ENCODE measurements around the gene SLC30A7. TPM values are rescaled to one million over a fixed set of nuclear protein-coding genes. Genes with fewer than 3 reads are reported as not detected.

SLC30A7 gene
- polyA plus RNA-seq, 3 donors = 9.2 to 23.3 (median 17.6) TPM

DNA sequence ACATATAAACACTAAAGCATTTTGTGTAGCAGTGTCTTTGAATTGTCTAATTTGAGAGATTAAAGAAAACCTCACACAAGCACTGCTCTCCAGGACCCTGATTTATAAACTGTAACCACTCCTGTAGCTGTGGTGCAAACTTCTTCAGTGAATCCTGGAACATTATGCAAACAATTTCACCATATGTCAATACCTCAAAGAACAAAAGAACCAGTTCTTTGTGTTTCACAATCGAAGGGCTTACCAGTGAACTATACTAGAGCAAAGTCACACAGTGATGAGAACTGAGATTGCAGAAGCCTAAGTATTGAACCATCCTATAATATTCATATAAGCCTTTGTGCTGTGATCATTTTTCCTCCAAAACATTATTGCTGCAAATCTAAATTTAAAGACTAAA, 108.2 kb downstream of the SLC30A7 start:
- H3K27ac Mint-ChIP-seq = peak overlapping the region; percentile 52 to 85 (median 60)
- peaks cover 38 to 58% of the 10 kb centered on the region in 2 donors for H3K4me1 ChIP-seq (ENCODE audit: control insufficient read depth in 1 of 2, insufficient read depth in 2 of 2, low read length in 2 of 2)
- intact Hi-C loops (cut with micrococcal nuclease) = no loop called here
- no peaks in the 10 kb centered on the region for H3K9me3 Mint-ChIP-seq
- H3K36me3 ChIP-seq (replicated peaks in 1 of 2; ENCODE audit: control insufficient read depth in 1 of 2, insufficient read depth in 2 of 2, low read length in 2 of 2) = peaks cover 2 to 3% of the 10 kb centered on the region in 2 donors
- H3K4me2 ChIP-seq (replicated peaks; ENCODE audit: extremely low read depth, low read length, poor library complexity, severe bottlenecking) = peak overlapping the region; percentile 49
- no peaks in the 10 kb centered on the region for H3K79me2 ChIP-seq (ENCODE audit: insufficient read depth, low read length)
- TF ChIP-seq, protein P1, sequence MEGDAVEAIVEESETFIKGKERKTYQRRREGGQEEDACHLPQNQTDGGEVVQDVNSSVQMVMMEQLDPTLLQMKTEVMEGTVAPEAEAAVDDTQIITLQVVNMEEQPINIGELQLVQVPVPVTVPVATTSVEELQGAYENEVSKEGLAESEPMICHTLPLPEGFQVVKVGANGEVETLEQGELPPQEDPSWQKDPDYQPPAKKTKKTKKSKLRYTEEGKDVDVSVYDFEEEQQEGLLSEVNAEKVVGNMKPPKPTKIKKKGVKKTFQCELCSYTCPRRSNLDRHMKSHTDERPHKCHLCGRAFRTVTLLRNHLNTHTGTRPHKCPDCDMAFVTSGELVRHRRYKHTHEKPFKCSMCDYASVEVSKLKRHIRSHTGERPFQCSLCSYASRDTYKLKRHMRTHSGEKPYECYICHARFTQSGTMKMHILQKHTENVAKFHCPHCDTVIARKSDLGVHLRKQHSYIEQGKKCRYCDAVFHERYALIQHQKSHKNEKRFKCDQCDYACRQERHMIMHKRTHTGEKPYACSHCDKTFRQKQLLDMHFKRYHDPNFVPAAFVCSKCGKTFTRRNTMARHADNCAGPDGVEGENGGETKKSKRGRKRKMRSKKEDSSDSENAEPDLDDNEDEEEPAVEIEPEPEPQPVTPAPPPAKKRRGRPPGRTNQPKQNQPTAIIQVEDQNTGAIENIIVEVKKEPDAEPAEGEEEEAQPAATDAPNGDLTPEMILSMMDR (IDR thresholded peaks at IDR 0.05) = no peak
- DNase-seq = peak; percentile 39 to 80 (median 59)
- peak overlapping the region; percentile 29 for H3K9ac ChIP-seq (ENCODE audit: insufficient read depth, low read length, poor library complexity, severe bottlenecking)
- no peaks in the 10 kb centered on the region for H3K27me3 ChIP-seq (ENCODE audit: control insufficient read depth in 2 of 2, insufficient read depth in 2 of 2, low read length in 2 of 2)
- peaks cover 0 to 1% (median 0%) of the 10 kb centered on the region in 3 donors for H3K27me3 Mint-ChIP-seq (ENCODE audit: low read depth in 3 of 3)
- peak overlapping the region in 1 of 2 donors; percentile 15 for H3K4me3 Mint-ChIP-seq
- no peaks in the 10 kb centered on the region for H4K20me1 ChIP-seq (ENCODE audit: insufficient read depth, low read length)
- H3K27ac ChIP-seq (ENCODE audit: low read depth in 1 of 2, low read length in 2 of 2) = peak overlapping the region in 1 of 2 donors; percentile 67
- H3K9me3 ChIP-seq (replicated peaks in 1 of 2; ENCODE audit: control insufficient read depth in 1 of 2, insufficient read depth in 1 of 2, low read length in 2 of 2) = no peaks in the 10 kb centered on the region
- peaks cover 13 to 16% of the 10 kb centered on the region in 2 donors for H3K36me3 Mint-ChIP-seq
- no peak overlapping the region for H2AFZ ChIP-seq (ENCODE audit: insufficient read depth, low read depth, low read length, poor library complexity, severe bottlenecking)
- WGBS (ENCODE audit: insufficient coverage) = no CpG with 5 or more reads among the region's 1 CpG
- peak overlapping the region in 1 of 3 experiments; percentile 41 for H3K4me3 ChIP-seq (replicated peaks in 1 of 3; ENCODE audit: low read depth in 2 of 3, low read length in 3 of 3)
- H3K4me1 Mint-ChIP-seq = peaks cover 51% of the 10 kb centered on the region

DNA sequence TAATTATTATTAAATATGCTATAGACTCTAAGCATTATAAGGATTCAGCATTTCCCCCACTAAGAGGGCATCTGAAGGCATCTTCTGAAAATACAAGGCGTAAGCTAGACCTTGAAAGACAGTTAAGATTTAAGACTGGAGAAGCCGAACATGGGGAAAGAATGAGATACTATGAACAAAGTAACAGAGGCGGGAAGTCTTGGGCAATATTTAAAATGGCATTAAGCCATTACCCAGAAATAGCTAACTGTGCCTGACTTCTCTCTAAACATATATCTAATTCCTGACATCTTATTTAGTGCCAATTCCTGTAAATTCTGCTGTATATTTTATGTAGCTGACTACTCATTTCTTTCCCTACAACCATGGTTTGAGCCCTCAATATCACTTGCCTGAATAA, 108.8 kb downstream of the SLC30A7 start:
- Histone ChIP-seq H3K27ac (ENCODE audit: low read depth in 1 of 2, low read length in 2 of 2) (peak overlapping the region in 1 of 2 donors; percentile 67), H3K9ac (ENCODE audit: insufficient read depth, low read length, poor library complexity, severe bottlenecking) (peak overlapping the region; percentile 29), H3K36me3 (replicated peaks in 1 of 2; ENCODE audit: control insufficient read depth in 1 of 2, insufficient read depth in 2 of 2, low read length in 2 of 2) (peaks cover 0 to 3% of the 10 kb centered on the region in 2 donors), H4K20me1 (ENCODE audit: insufficient read depth, low read length) (no peaks in the 10 kb centered on the region), H3K4me1 (ENCODE audit: control insufficient read depth in 1 of 2, insufficient read depth in 2 of 2, low read length in 2 of 2) (peaks cover 38 to 58% of the 10 kb centered on the region in 2 donors), H2AFZ (ENCODE audit: insufficient read depth, low read depth, low read length, poor library complexity, severe bottlenecking) (no peak overlapping the region), H3K9me3 (replicated peaks in 1 of 2; ENCODE audit: control insufficient read depth in 1 of 2, insufficient read depth in 1 of 2, low read length in 2 of 2) (no peaks in the 10 kb centered on the region), H3K4me2 (replicated peaks; ENCODE audit: extremely low read depth, low read length, poor library complexity, severe bottlenecking) (peak overlapping the region; percentile 49), H3K79me2 (ENCODE audit: insufficient read depth, low read length) (no peaks in the 10 kb centered on the region), H3K4me3 (replicated peaks in 1 of 3; ENCODE audit: low read depth in 2 of 3, low read length in 3 of 3) (peak overlapping the region in 1 of 3 experiments; percentile 41), H3K27me3 (ENCODE audit: control insufficient read depth in 2 of 2, insufficient read depth in 2 of 2, low read length in 2 of 2) (no peaks in the 10 kb centered on the region)
- H3K9me3 Mint-ChIP-seq = no peaks in the 10 kb centered on the region
- peaks cover 0 to 1% (median 0%) of the 10 kb centered on the region in 3 donors for H3K27me3 Mint-ChIP-seq (ENCODE audit: low read depth in 3 of 3)
- peaks cover 13% of the 10 kb centered on the region in 2 donors for H3K36me3 Mint-ChIP-seq
- intact Hi-C loops (cut with micrococcal nuclease) = no loop called here
- H3K4me1 Mint-ChIP-seq = peaks cover 51% of the 10 kb centered on the region
- peak; percentile 19 to 59 (median 27) for DNase-seq
- TF ChIP-seq, protein P1 (IDR thresholded peaks at IDR 0.05) = no peak
- H3K4me3 Mint-ChIP-seq = peak overlapping the region in 1 of 2 donors; percentile 57
- peak overlapping the region; percentile 52 to 85 (median 69) for H3K27ac Mint-ChIP-seq
- no CpG with 5 or more reads among the region's 3 CpGs for WGBS (ENCODE audit: insufficient coverage)
